ENCODE data around the gene PAK6.
A peak's percentile ranks its signal among the peaks of the same experiment; 100 is the strongest.

PAK6 gene

GRCh38 chr15:40256638-40257235 is 17.9 kb downstream of the PAK6 start:
- DNase-seq = no peak

- DNase-seq = no peak
Measured at GRCh38 chr15:40257656-40258450, 19.0 kb downstream of the PAK6 start.

- no peak for DNase-seq
Measured at GRCh38 chr15:40258544-40258943, 19.7 kb downstream of the PAK6 start.

GRCh38 chr15:40259021-40259420 is 20.2 kb downstream of the PAK6 start:
- no peak for DNase-seq

GRCh38 chr15:40263024-40263754 is 24.3 kb downstream of the PAK6 start:
- no peak for DNase-seq

GRCh38 chr15:40264321-40265153 is 25.7 kb downstream of the PAK6 start:
- no peak for DNase-seq

GRCh38 chr15:40265355-40265754 is 26.5 kb downstream of the PAK6 start:
- DNase-seq = no peak

GRCh38 chr15:40265875-40266274 is 27.0 kb downstream of the PAK6 start:
- DNase-seq = no peak

- no peak for DNase-seq
Measured at GRCh38 chr15:40266828-40267304, 28.0 kb downstream of the PAK6 start.

GRCh38 chr15:40267670-40268069 is 28.8 kb downstream of the PAK6 start:
- no peak for DNase-seq

- DNase-seq = no peak
Measured at GRCh38 chr15:40269604-40270003, 30.7 kb downstream of the PAK6 start.

- DNase-seq = no peak
Measured at GRCh38 chr15:40270246-40270995, 31.6 kb downstream of the PAK6 start.

GRCh38 chr15:40271685-40272484 is 33.0 kb downstream of the PAK6 start:
- no peak for DNase-seq

- no peak for DNase-seq
Measured at GRCh38 chr15:40272485-40273056, 33.7 kb downstream of the PAK6 start.

- no peak for DNase-seq
Measured at GRCh38 chr15:40273428-40273827, 34.6 kb downstream of the PAK6 start.

- peak; percentile 61 for DNase-seq
Measured at GRCh38 chr15:40274350-40275274, 35.7 kb downstream of the PAK6 start.

GRCh38 chr15:40275523-40275922 is 36.7 kb downstream of the PAK6 start:
- no peak for DNase-seq

- no peak for DNase-seq
Measured at GRCh38 chr15:40275954-40276353, 37.1 kb downstream of the PAK6 start.

- DNase-seq = no peak
Measured at GRCh38 chr15:40276927-40277326, 38.1 kb downstream of the PAK6 start.

GRCh38 chr15:40277471-40277870 is 38.6 kb downstream of the PAK6 start:
- DNase-seq = no peak
